Uterus (tissue), 2 donors: ENCODE results near the gene BMP2.

Source experiments
- CTCF ChIP-seq, 4 experiments: fragments of 200-600 bp in 2 of 4; fragments of 450-650 bp in 2 of 4; sonication (generic) in 2 of 4; IDR thresholded peaks; one replicate each; pipeline ENCODE4 v1.5.1; 2016 to 2019; ENCODE audit warnings: antibody characterized with exemption in 4 of 4, mild to moderate bottlenecking in 2 of 4, moderate library complexity in 1 of 4
- POLR2A ChIP-seq, 2 donors: fragments of 450-650 bp; IDR thresholded peaks; one replicate each; pipeline ENCODE4 v1.6.1; 2016; ENCODE audit warnings: antibody characterized with exemption in 2 of 2, mild to moderate bottlenecking in 1 of 2, moderate library complexity in 1 of 2

GRCh38 chr20:6811262-6812035 lies 44.0 kb downstream of the BMP2 start:
- TF ChIP-seq CTCF (IDR thresholded peaks at IDR 0.05) (no peak), POLR2A (IDR thresholded peaks at IDR 0.05) (no peak)
